Smooth muscle cell of the coronary artery (primary cell): ENCODE results near the gene CCR1. TPM values are rescaled to one million over a fixed set of nuclear protein-coding genes. Genes with fewer than 3 reads are reported as not detected.

Source experiments
- total RNA-seq: library from RNA; depleted of rRNA; stranded (reverse); fragments of >200 nt; gene quantifications from 2 replicates; pipeline ENCODE4 v1.2.3, GENCODE V29; 2014; ENCODE audit warnings: low replicate concordance

CCR1 gene
- 8.0 TPM in 1 of 2 replicates, not detected in the other for total RNA-seq

GRCh38 chr3:46208167-46208704 lies at the start of gene CCR1:
Gene CCR1 (minus strand): TSS chr3:46208313. CDS start chr3:46204313, 4,000 bp downstream.

GRCh38 chr3:46242120-46242519 lies 34.0 kb upstream of the CCR1 start, which contains the start of gene CCR3:
Gene CCR3 (plus strand): TSS chr3:46242460. CDS start chr3:46265159, 22,699 bp downstream.

Other genes with a start within 250 kb of the CCR1 start
- gene FYCO1, start 212.5 kb downstream of the CCR1 start, total RNA-seq, result 23.2 and 28.4 TPM in 2 replicates
- 0.23 TPM in 1 of 2 replicates, not detected in the other for gene XCR1, start 180.8 kb downstream of the CCR1 start, total RNA-seq
- gene CCR3, start 34.1 kb upstream of the CCR1 start, total RNA-seq, result 0.94 TPM in 1 of 2 replicates, not detected in the other
- gene CCR2, start 145.8 kb upstream of the CCR1 start, total RNA-seq, result under 0.01 TPM in 1 of 2 replicates, not detected in the other
- gene CCR5, start 162.6 kb upstream of the CCR1 start, total RNA-seq, result not detected in 2 replicates
- gene CCRL2, start 198.9 kb upstream of the CCR1 start, total RNA-seq, result 0.12 TPM in 1 of 2 replicates, not detected in the other